Measurements from ENCODE around the gene WBP1L. TPM values are rescaled to one million over a fixed set of nuclear protein-coding genes. Genes with fewer than 3 reads are reported as not detected.
"Not testable (repeated sequence)": the region's sequence is repeated elsewhere in the genome, so short reads cannot be mapped to it uniquely, and the experiment has no call there.

Gene WBP1L
- total RNA-seq, 4 donors from 2014 or later: 103 to 204 (median 145) TPM

DNA sequence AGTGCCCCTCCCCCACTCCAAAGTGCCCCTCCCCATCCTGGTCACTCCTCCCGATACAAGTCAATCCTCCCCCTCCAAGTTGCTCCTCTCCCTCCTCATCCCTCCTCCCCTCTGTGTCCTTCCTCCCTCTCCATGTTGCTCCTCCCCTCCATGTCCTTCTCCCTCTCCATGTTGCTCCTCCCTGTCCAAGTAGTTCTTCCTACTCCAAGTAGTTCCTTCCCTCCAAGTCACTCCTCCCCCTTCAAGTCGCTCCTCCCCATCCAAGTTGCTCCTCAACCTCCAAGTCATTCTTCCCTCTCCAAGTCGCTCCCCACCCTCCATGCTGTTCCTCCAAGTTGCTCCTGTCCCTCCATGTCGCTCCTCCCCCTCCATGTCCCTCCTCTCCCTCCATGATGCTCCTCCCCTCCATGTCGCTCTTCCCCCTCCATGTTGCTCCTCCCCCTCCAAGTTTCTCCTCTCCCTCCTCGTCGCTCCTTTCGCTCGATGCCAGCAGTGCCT is 8.6 kb upstream of the WBP1L start:
- Histone ChIP-seq H3K9me3 (no peaks in the 10 kb centered on the region), H3K4me1 (no peaks in the 10 kb centered on the region), H3K27ac (no peak overlapping the region), H3K4me3 (no peak overlapping the region), H3K27me3 (no peaks in the 10 kb centered on the region), H3K36me3 (peaks cover 0 to 3% of the 10 kb centered on the region in 2 donors)
- DNase-seq (peak; percentile 24 to 68), ATAC-seq (peak; percentile 49 to 55)
- TF ChIP-seq POLR2A (IDR thresholded peaks at IDR 0.05) (no peak), CTCF (IDR thresholded peaks at IDR 0.05 in 4 of 5, conservative IDR thresholded peaks at IDR 0.05 in 1 of 5) (no peak)
- in situ Hi-C loops (cut with MboI; ENCODE audit: low sequenced_read_pairs in 4 of 4): loop anchor here in 3 of 4 donors (25.0 kb wide), 2 partner anchors 327 to 502 kb away; partner anchors contain the start of gene RPEL1 (in 2 of the 3)
- intact Hi-C loops (cut with DNase I; ENCODE audit: low total_unique reads): no loop called here

DNA sequence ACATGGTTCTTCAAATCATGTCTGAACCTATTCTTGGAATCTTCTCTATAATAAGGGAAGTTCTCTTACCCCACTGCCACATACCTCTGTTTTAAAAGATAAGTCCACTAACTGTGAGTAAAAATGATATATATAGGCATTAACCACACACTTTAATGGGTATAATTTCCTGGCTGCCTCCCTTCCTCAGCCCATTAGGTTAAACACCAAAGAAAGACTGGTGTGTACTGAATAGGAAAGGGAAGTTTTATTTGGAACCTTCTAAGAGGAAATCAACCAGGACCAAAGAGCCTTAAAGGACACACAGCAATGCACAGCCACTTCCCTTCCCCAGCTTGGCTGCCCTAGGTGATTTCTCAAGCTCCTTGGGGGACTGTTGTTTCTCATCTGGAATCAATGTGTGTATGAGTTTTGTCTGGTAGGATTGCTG is 5.0 kb upstream of the WBP1L start:
- ATAC-seq (no peak), DNase-seq (no peak)
- H3K36me3 ChIP-seq: peaks cover 0 to 3% of the 10 kb centered on the region in 2 donors
- H3K9me3 ChIP-seq: no peaks in the 10 kb centered on the region
- no peak for TF ChIP-seq CTCF (IDR thresholded peaks at IDR 0.05 in 4 of 5, conservative IDR thresholded peaks at IDR 0.05 in 1 of 5)
- no peak for TF ChIP-seq POLR2A (IDR thresholded peaks at IDR 0.05)
- intact Hi-C loops (cut with DNase I; ENCODE audit: low total_unique reads) (no loop called here), in situ Hi-C loops (cut with MboI; ENCODE audit: low sequenced_read_pairs in 4 of 4) (loop anchor here in 3 of 4 donors (25.0 kb wide), 2 partner anchors 324 to 499 kb away; partner anchors contain the start of gene RPEL1 (in 2 of the 3))
- no peaks in the 10 kb centered on the region for H3K27me3 ChIP-seq
- no peak overlapping the region for H3K4me3 ChIP-seq
- peaks cover 6 to 7% of the 10 kb centered on the region in 2 donors for H3K4me1 ChIP-seq
- H3K27ac ChIP-seq: peak overlapping the region in 2 of 4 donors; percentile 9 to 18

GRCh38 chr10:102740229-102740628 is 3.5 kb upstream of the WBP1L start:
- DNase-seq (no peak), ATAC-seq (no peak)
- TF ChIP-seq POLR2A (IDR thresholded peaks at IDR 0.05) (no peak), CTCF (IDR thresholded peaks at IDR 0.05 in 4 of 5, conservative IDR thresholded peaks at IDR 0.05 in 1 of 5) (no peak)
- no peaks in the 10 kb centered on the region for H3K9me3 ChIP-seq
- no peaks in the 10 kb centered on the region for H3K27me3 ChIP-seq
- no peak overlapping the region for H3K4me3 ChIP-seq
- intact Hi-C loops (cut with DNase I; ENCODE audit: low total_unique reads) (loop anchor here (5.0 kb wide), 1 partner anchor 112 kb away; the partner anchor contains the start of gene BORCS7), in situ Hi-C loops (cut with MboI; ENCODE audit: low sequenced_read_pairs in 4 of 4) (loop anchor here (10.0 to 25.0 kb wide), 4 partner anchors 65 to 497 kb away; partner anchors contain the start of gene RPEL1 (in 2 of the 4))
- no peaks in the 10 kb centered on the region for H3K36me3 ChIP-seq
- H3K4me1 ChIP-seq: peaks cover 12% of the 10 kb centered on the region in 2 donors
- H3K27ac ChIP-seq: no peak overlapping the region

- no peak for TF ChIP-seq POLR2A (IDR thresholded peaks at IDR 0.05)
- TF ChIP-seq CTCF (IDR thresholded peaks at IDR 0.05 in 4 of 5, conservative IDR thresholded peaks at IDR 0.05 in 1 of 5): no peak
- intact Hi-C loops (cut with DNase I; ENCODE audit: low total_unique reads): loop anchor here (2.0 to 5.0 kb wide), 2 partner anchors 27 to 111 kb away; partner anchors contain the start of genes ARL3, BORCS7 and SFXN2
- Histone ChIP-seq H3K27ac (no peak overlapping the region), H3K27me3 (no peaks in the 10 kb centered on the region), H3K4me3 (no peak overlapping the region), H3K4me1 (peaks cover 16 to 27% of the 10 kb centered on the region in 2 donors), H3K9me3 (no peaks in the 10 kb centered on the region), H3K36me3 (no peaks in the 10 kb centered on the region)
- DNase-seq (no peak), ATAC-seq (no peak)
- in situ Hi-C loops (cut with MboI; ENCODE audit: low sequenced_read_pairs in 4 of 4): loop anchor here (10.0 to 25.0 kb wide), 4 partner anchors 63 to 496 kb away; partner anchors contain the start of gene RPEL1 (in 2 of the 4)
Observed at GRCh38 chr10:102741726-102742237, 2.0 kb upstream of the WBP1L start.

DNA sequence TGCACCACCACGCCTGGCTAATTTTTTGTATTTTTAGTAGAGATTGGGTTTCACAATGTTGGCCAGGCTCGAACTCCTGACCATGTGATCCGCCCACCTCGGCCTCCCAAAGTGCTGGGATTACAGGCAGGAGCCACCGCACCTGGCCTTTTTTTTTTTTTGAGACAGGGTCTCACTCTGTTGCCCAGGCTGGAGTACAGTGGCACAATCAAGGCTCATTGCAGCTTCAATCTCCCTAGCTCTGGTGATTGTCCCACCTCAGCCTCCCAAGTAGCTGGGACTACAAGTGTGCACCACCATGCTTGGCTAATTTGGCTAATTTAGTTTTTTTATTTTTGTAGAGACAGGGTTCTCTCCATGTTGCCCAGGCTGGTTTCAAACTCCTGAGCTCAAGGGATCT is 1.4 kb upstream of the WBP1L start:
- H3K27me3 ChIP-seq, H3K36me3 ChIP-seq, H3K4me3 ChIP-seq, H3K9me3 ChIP-seq, ATAC-seq, H3K27ac ChIP-seq, DNase-seq: not testable (repeated sequence)
- in situ Hi-C loops (cut with MboI; ENCODE audit: low sequenced_read_pairs in 4 of 4): loop anchor here (10.0 to 25.0 kb wide), 4 partner anchors 62 to 495 kb away; partner anchors contain the start of gene RPEL1 (in 2 of the 4)
- intact Hi-C loops (cut with DNase I; ENCODE audit: low total_unique reads): loop anchor here (2.0 to 5.0 kb wide), 2 partner anchors 28 to 110 kb away; partner anchors contain the start of genes ARL3, BORCS7 and SFXN2
- peaks cover 16 to 27% of the 10 kb centered on the region in 2 donors for H3K4me1 ChIP-seq
